DOHH2 (cell line): Measurements from ENCODE around the gene CERK.

Experiments used
- H3F3A ChIP-seq: fragments of 200-600 bp; sonication (generic), shearing (Covaris generic); 2 replicates; pipeline ENCODE4 v1.6.0; 2016; ENCODE audit warnings: antibody characterized with exemption, mild to moderate bottlenecking; ENCODE audit not compliant: control insufficient read depth, insufficient read depth
- H3K27ac ChIP-seq: fragments of 200-600 bp; sonication (generic); 2 replicates; pipeline ENCODE4 v1.5.1; 2014; ENCODE audit warnings: low read depth, mild to moderate bottlenecking, low read length, moderate library complexity
- H3K27me3 ChIP-seq: fragments of 200-600 bp; sonication (generic); 2 replicates; pipeline ENCODE4 v1.6.1; 2014; ENCODE audit warnings: mild to moderate bottlenecking, low read length, mixed read lengths; ENCODE audit not compliant: control insufficient read depth
- H3K36me3 ChIP-seq: fragments of 200-600 bp; sonication (generic); 2 replicates; pipeline ENCODE4 v1.6.1; 2014; ENCODE audit warnings: mild to moderate bottlenecking, low read length, moderate library complexity, mixed read lengths; ENCODE audit not compliant: control insufficient read depth
- H3K4me1 ChIP-seq: fragments of 200-600 bp; sonication (generic); 2 replicates; pipeline ENCODE4 v1.6.1; 2014; ENCODE audit warnings: mild to moderate bottlenecking, low read length, mixed read lengths; ENCODE audit not compliant: control insufficient read depth
- H3K4me2 ChIP-seq: fragments of 200-600 bp; sonication (generic); 2 replicates; pipeline ENCODE4 v1.6.0; 2014; ENCODE audit warnings: mild to moderate bottlenecking, low read length, moderate library complexity
- H3K4me3 ChIP-seq: fragments of 200-600 bp; sonication (generic); 2 replicates; pipeline ENCODE4 v1.5.1; 2014; ENCODE audit warnings: mild to moderate bottlenecking, low read length, mixed read lengths
- H3K79me2 ChIP-seq: fragments of 200-600 bp; sonication (generic); 2 replicates; pipeline ENCODE4 v1.6.1; 2014; ENCODE audit warnings: mild to moderate bottlenecking, low read length, mixed read lengths; ENCODE audit not compliant: control insufficient read depth
- H3K9me2 ChIP-seq: fragments of 200-600 bp; sonication (generic); replicated peaks from 2 replicates; pipeline ENCODE4 v1.6.1; 2014; ENCODE audit warnings: mild to moderate bottlenecking, low read length, mixed read lengths; ENCODE audit not compliant: control insufficient read depth
- H3K9me3 ChIP-seq: fragments of 200-600 bp; sonication (generic); 2 replicates; pipeline ENCODE4 v1.6.1; 2014; ENCODE audit warnings: antibody characterized with exemption, low read length, mixed read lengths; ENCODE audit not compliant: control insufficient read depth, insufficient read depth
- H4K20me1 ChIP-seq: fragments of 200-600 bp; sonication (generic); 2 replicates; pipeline ENCODE4 v1.6.0; 2014; ENCODE audit warnings: low read depth, mild to moderate bottlenecking, antibody characterized with exemption, low read length, moderate library complexity; ENCODE audit not compliant: control insufficient read depth, insufficient read depth
- CTCF ChIP-seq: fragments of 200-600 bp; sonication (generic); IDR thresholded peaks from one replicate; pipeline ENCODE4 v1.5.1; 2014; ENCODE audit warnings: antibody characterized with exemption, mild to moderate bottlenecking, low read depth, low read length; ENCODE audit not compliant: poor library complexity, severe bottlenecking
- EZH2phosphoT487 ChIP-seq: fragments of 200-600 bp; sonication (generic); IDR thresholded peaks from 2 replicates; pipeline ENCODE4 v1.6.1; 2017; ENCODE audit warnings: borderline replicate concordance, mild to moderate bottlenecking, antibody characterized with exemption, low read length, moderate library complexity, mixed read lengths

The CERK gene

GRCh38 chr22:46655861-46656608 is 82.0 kb downstream of the CERK start:
- no peaks in the 10 kb centered on the region for H3F3A ChIP-seq
- H4K20me1 ChIP-seq = 0 out of 2 replicates have a peak, but pooled peaks cover 3% of the 10 kb centered on the region
- H3K27ac ChIP-seq = no peak overlapping the region
- H3K9me3 ChIP-seq = no peaks in the 10 kb centered on the region
- H3K4me3 ChIP-seq = no peak overlapping the region
- peaks cover 11% of the 10 kb centered on the region for H3K4me1 ChIP-seq
- H3K4me2 ChIP-seq = no peak overlapping the region
- H3K36me3 ChIP-seq = no peaks in the 10 kb centered on the region
- H3K79me2 ChIP-seq = no peaks in the 10 kb centered on the region
- no peaks in the 10 kb centered on the region for H3K27me3 ChIP-seq
- TF ChIP-seq CTCF = no peak
- TF ChIP-seq EZH2phosphoT487 = no peak
- H3K9me2 ChIP-seq = no peaks in the 10 kb centered on the region

GRCh38 chr22:46654927-46655595 is 83.0 kb downstream of the CERK start:
- no peaks in the 10 kb centered on the region for H3K79me2 ChIP-seq
- no peaks in the 10 kb centered on the region for H3F3A ChIP-seq
- no peaks in the 10 kb centered on the region for H4K20me1 ChIP-seq
- TF ChIP-seq EZH2phosphoT487 = no peak
- TF ChIP-seq CTCF = no peak
- H3K9me2 ChIP-seq = no peaks in the 10 kb centered on the region
- no peak overlapping the region for H3K27ac ChIP-seq
- H3K36me3 ChIP-seq = no peaks in the 10 kb centered on the region
- no peak overlapping the region for H3K4me2 ChIP-seq
- peaks cover 11% of the 10 kb centered on the region for H3K4me1 ChIP-seq
- no peak overlapping the region for H3K4me3 ChIP-seq
- H3K9me3 ChIP-seq = no peaks in the 10 kb centered on the region
- no peaks in the 10 kb centered on the region for H3K27me3 ChIP-seq

GRCh38 chr22:46654426-46654825 is 83.6 kb downstream of the CERK start:
- H3K4me2 ChIP-seq = no peak overlapping the region
- H3K79me2 ChIP-seq = no peaks in the 10 kb centered on the region
- peaks cover 11% of the 10 kb centered on the region for H3K4me1 ChIP-seq
- no peaks in the 10 kb centered on the region for H3K9me2 ChIP-seq
- no peaks in the 10 kb centered on the region for H3K9me3 ChIP-seq
- TF ChIP-seq CTCF (no peak), EZH2phosphoT487 (no peak)
- no peak overlapping the region for H3K27ac ChIP-seq
- H3K36me3 ChIP-seq = no peaks in the 10 kb centered on the region
- H4K20me1 ChIP-seq = no peaks in the 10 kb centered on the region
- H3K27me3 ChIP-seq = no peaks in the 10 kb centered on the region
- no peaks in the 10 kb centered on the region for H3F3A ChIP-seq
- H3K4me3 ChIP-seq = no peak overlapping the region
